ENCODE data around the gene EOMES. TPM values are rescaled to one million over a fixed set of nuclear protein-coding genes. Genes with fewer than 3 reads are reported as not detected.
"Not testable (repeated sequence)": the region's sequence is repeated elsewhere in the genome, so short reads cannot be mapped to it uniquely, and the experiment has no call there.

Gene EOMES
- polyA plus RNA-seq: 0.57 to 1.6 TPM (median 0.93 TPM) in 3 replicates
- not detected for polyA plus RNA-seq (2011; ENCODE audit: low read depth)
- 0.82 and 2.1 TPM in 2 replicates for polyA plus RNA-seq (2011; cell fraction: cytosol; rRNA removed)
- polyA plus RNA-seq (2011; cell fraction: nucleus; rRNA removed): 0.84 and 0.88 TPM in 2 replicates
- 0.30 and 0.54 TPM in 2 replicates for polyA plus RNA-seq (2012; ENCODE audit: low replicate concordance)
- polyA minus RNA-seq: 0.23 to 0.61 TPM (median 0.53 TPM) in 3 replicates
- polyA minus RNA-seq (2011; cell fraction: cytosol; rRNA and poly(A)+ RNA removed): 0.77 TPM
- 0.32 and 0.39 TPM in 2 replicates for polyA minus RNA-seq (2011; cell fraction: nucleus; rRNA and poly(A)+ RNA removed)

DNA sequence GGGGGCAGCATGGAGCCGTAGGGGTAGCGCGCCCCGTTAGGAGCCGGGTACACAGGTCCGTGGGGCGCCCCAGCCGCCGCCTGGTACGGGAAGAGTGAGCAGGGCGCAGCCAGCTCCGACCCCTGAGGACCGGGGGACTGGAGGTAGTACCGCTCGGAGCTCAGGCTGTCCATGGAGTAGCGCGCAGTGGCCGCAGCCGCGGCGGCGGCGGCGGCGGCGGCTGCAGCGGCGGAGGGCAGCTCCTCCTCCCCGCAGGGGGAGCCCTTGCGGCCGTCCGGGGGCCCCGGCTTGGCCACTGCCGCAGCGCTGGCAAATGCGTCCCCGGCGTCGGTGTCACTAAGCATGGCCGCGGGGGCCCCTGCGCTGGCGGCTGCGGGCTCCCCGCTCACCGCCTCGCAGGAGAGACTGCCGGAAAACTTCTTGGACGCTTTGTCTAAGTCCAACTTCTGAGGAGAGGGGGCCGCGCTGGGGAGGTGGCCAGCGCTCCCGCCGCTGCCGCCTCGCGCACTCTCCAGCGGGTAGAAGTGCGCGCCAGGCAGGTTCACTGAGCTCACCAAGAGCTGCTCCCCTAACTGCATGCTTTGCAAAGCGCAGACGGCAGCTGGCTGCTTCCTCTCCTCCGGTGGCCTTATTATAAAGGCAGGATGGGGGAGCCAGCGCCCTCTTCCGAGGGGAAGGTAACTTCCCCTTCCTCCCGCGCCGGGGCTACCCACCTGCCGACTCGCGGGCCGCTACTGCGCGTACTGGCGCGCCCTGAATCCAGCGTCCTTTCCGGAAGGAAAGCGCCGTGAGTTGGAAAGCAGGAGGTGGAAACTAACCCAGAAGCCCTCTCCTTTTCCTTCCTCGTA is at the start of gene EOMES:
TSS of gene EOMES (minus strand) at position 607 of the 848 bp plus-strand sequence. CDS start at position 578, 29 bp downstream.
- no peak within 1 kb of the TSS for H3K27ac ChIP-seq (ENCODE audit: control insufficient read depth, insufficient read depth, low read length)
- dilution Hi-C loops (cut with MboI; ENCODE audit: extremely low pct_ligation_motif_present, low sequenced_read_pairs): no loop called here

DNA sequence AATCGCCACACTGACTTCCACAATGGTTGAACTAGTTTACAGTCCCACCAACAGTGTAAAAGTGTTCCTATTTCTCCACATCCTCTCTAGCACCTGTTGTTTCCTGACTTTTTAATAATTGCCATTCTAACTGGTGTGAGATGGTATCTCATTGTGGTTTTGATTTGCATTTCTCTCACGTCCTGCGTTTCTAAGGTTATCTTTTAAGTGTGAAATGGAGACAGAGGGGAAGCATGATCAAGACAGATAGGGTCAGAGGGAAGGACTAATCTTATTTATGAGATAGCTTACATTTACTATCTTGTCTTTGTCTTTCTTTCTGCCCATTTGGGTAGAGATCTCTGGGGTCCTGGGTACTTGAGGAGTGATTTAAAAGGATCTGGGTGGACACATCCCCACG is 48.3 kb upstream of the EOMES start:
- dilution Hi-C loops (cut with MboI; ENCODE audit: extremely low pct_ligation_motif_present, low sequenced_read_pairs): not testable (repeated sequence)

More for the DNA sequence above, at the start of gene EOMES:
- H3K4me3 ChIP-seq (ENCODE audit: control insufficient read depth in 2 of 3, extremely low read depth in 1 of 3, insufficient read depth in 2 of 3, low read depth in 1 of 3, low read length in 3 of 3): peak within 1 kb of the TSS; percentile 52 to 74 (median 73)
- peak within 1 kb of the TSS; percentile 95 for H3K4me2 ChIP-seq (ENCODE audit: control insufficient read depth, extremely low read depth, insufficient read depth, low read depth, low read length)
- no peaks in the 10 kb centered on the region for H4K20me1 ChIP-seq (ENCODE audit: control insufficient read depth, extremely low read depth, insufficient read depth, low read length)
- no peak for TF ChIP-seq EZH2 (IDR thresholded peaks at IDR 0.05; ENCODE audit: low read length)
- TF ChIP-seq, protein P1, sequence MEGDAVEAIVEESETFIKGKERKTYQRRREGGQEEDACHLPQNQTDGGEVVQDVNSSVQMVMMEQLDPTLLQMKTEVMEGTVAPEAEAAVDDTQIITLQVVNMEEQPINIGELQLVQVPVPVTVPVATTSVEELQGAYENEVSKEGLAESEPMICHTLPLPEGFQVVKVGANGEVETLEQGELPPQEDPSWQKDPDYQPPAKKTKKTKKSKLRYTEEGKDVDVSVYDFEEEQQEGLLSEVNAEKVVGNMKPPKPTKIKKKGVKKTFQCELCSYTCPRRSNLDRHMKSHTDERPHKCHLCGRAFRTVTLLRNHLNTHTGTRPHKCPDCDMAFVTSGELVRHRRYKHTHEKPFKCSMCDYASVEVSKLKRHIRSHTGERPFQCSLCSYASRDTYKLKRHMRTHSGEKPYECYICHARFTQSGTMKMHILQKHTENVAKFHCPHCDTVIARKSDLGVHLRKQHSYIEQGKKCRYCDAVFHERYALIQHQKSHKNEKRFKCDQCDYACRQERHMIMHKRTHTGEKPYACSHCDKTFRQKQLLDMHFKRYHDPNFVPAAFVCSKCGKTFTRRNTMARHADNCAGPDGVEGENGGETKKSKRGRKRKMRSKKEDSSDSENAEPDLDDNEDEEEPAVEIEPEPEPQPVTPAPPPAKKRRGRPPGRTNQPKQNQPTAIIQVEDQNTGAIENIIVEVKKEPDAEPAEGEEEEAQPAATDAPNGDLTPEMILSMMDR (optimal IDR thresholded peaks at IDR 0.05 in 1 of 3, IDR thresholded peaks at IDR 0.05 in 1 of 3, conservative IDR thresholded peaks at IDR 0.05 in 1 of 3; ENCODE audit: extremely low read depth in 1 of 3, insufficient read depth in 2 of 3, low read length in 3 of 3): peak; percentile 19 to 64 (median 24)
- no peaks in the 10 kb centered on the region for H3K9me3 ChIP-seq (ENCODE audit: control insufficient read depth, low read depth, low read length)
- DNase-seq (ENCODE audit: low read depth, low spot score): no peak
- no peaks in the 10 kb centered on the region for H3K9me1 ChIP-seq (ENCODE audit: control insufficient read depth, extremely low read depth, insufficient read depth, low read length)
- H2AFZ ChIP-seq (ENCODE audit: control insufficient read depth, low read length): peak within 1 kb of the TSS; percentile 94
- no peak for FAIRE-seq
- no peaks in the 10 kb centered on the region for H3K36me3 ChIP-seq (ENCODE audit: control insufficient read depth in 2 of 2, extremely low read depth in 1 of 2, insufficient read depth in 2 of 2, low read length in 2 of 2)
- H3K4me1 ChIP-seq (ENCODE audit: control insufficient read depth, extremely low read depth, insufficient read depth, low read length): peaks cover 19% of the 10 kb centered on the region
- no peaks in the 10 kb centered on the region for H3K79me2 ChIP-seq (ENCODE audit: control insufficient read depth, insufficient read depth, low read length)
- peaks cover 43% of the 10 kb centered on the region for H3K27me3 ChIP-seq (ENCODE audit: control insufficient read depth, extremely low read depth, insufficient read depth, low read length)
- peak within 1 kb of the TSS; percentile 7 for H3K9ac ChIP-seq (ENCODE audit: control insufficient read depth, extremely low read depth, insufficient read depth, low read length)

More for the DNA sequence above, 48.3 kb upstream of the EOMES start:
- H3K9me3 ChIP-seq (ENCODE audit: control insufficient read depth, low read depth, low read length); H3K27me3 ChIP-seq (ENCODE audit: control insufficient read depth, extremely low read depth, insufficient read depth, low read length); H3K4me3 ChIP-seq (ENCODE audit: control insufficient read depth in 2 of 3, extremely low read depth in 1 of 3, insufficient read depth in 2 of 3, low read depth in 1 of 3, low read length in 3 of 3); H3K4me2 ChIP-seq (ENCODE audit: control insufficient read depth, extremely low read depth, insufficient read depth, low read depth, low read length); DNase-seq (ENCODE audit: low read depth, low spot score); FAIRE-seq; H3K36me3 ChIP-seq (ENCODE audit: control insufficient read depth in 2 of 2, extremely low read depth in 1 of 2, insufficient read depth in 2 of 2, low read length in 2 of 2); H3K27ac ChIP-seq (ENCODE audit: control insufficient read depth, insufficient read depth, low read length); H3K9ac ChIP-seq (ENCODE audit: control insufficient read depth, extremely low read depth, insufficient read depth, low read length); H4K20me1 ChIP-seq (ENCODE audit: control insufficient read depth, extremely low read depth, insufficient read depth, low read length); H3K79me2 ChIP-seq (ENCODE audit: control insufficient read depth, insufficient read depth, low read length); H3K4me1 ChIP-seq (ENCODE audit: control insufficient read depth, extremely low read depth, insufficient read depth, low read length); H3K9me1 ChIP-seq (ENCODE audit: control insufficient read depth, extremely low read depth, insufficient read depth, low read length); H2AFZ ChIP-seq (ENCODE audit: control insufficient read depth, low read length): not testable (repeated sequence)

Measured in keratinocyte (primary cell).